GM23338 (cell line): ENCODE results near the gene LRRC30. TPM values are rescaled to one million over a fixed set of nuclear protein-coding genes. Genes with fewer than 3 reads are reported as not detected.

Source experiments
- ATAC-seq: fragments of 200-7000 bp; cut with Tn5 transposase; 3 replicates; pipeline ENCODE4 v1.9.1; 2020
- DNase-seq: peaks from one replicate; pipeline ENCODE4 v3.0.0-alpha.2; 2015; ENCODE audit warnings: low spot score
- H2AFZ ChIP-seq: fragments of 200-600 bp; sonication (generic); 2 replicates; pipeline ENCODE4 v1.8.0; 2016; ENCODE audit warnings: antibody characterized with exemption, mild to moderate bottlenecking, moderate library complexity
- H3F3A ChIP-seq: fragments of 200-600 bp; sonication (generic); replicated peaks from 2 replicates; pipeline ENCODE4 v1.8.0; 2017; ENCODE audit warnings: antibody characterized with exemption, mixed run types, low read depth
- H3K27ac ChIP-seq: fragments of 200-600 bp; sonication (generic); 2 replicates; pipeline ENCODE4 v1.6.1; 2016; ENCODE audit warnings: low read depth
- H3K27me3 ChIP-seq: fragments of 200-600 bp; sonication (generic); 2 replicates; pipeline ENCODE4 v1.8.0; 2016; ENCODE audit warnings: mild to moderate bottlenecking, mixed run types, moderate library complexity; ENCODE audit not compliant: insufficient read depth
- H3K36me3 ChIP-seq: fragments of 200-600 bp; sonication (generic); 2 replicates; pipeline ENCODE4 v1.8.0; 2016; ENCODE audit warnings: mild to moderate bottlenecking; ENCODE audit not compliant: insufficient read depth
- H3K4me1 ChIP-seq: fragments of 200-600 bp; sonication (generic); 2 replicates; pipeline ENCODE4 v1.8.0; 2016; ENCODE audit warnings: mild to moderate bottlenecking, moderate library complexity; ENCODE audit not compliant: insufficient read depth
- H3K4me2 ChIP-seq: fragments of 200-600 bp; sonication (generic); 2 replicates; pipeline ENCODE4 v1.7.1; 2017; ENCODE audit warnings: mixed run types
- H3K4me3 ChIP-seq: fragments of 200-600 bp; sonication (generic); 2 replicates; pipeline ENCODE4 v1.6.1; 2016; ENCODE audit warnings: mixed run types
- H3K79me2 ChIP-seq: fragments of 200-600 bp; sonication (generic); replicated peaks from 2 replicates; pipeline ENCODE4 v1.8.0; 2017; ENCODE audit warnings: mild to moderate bottlenecking; ENCODE audit not compliant: insufficient read depth
- H3K9me2 ChIP-seq: fragments of 200-600 bp; sonication (generic); 2 replicates; pipeline ENCODE4 v1.8.0; 2017; ENCODE audit not compliant: insufficient read depth
- H4K20me1 ChIP-seq: fragments of 200-600 bp; sonication (generic); replicated peaks from 2 replicates; pipeline ENCODE4 v1.8.0; 2017; ENCODE audit warnings: mild to moderate bottlenecking; ENCODE audit not compliant: insufficient read depth
- H3K27ac Mint-ChIP-seq: 2 replicates; pipeline ENCODE4 v1.8.0; 2020; ENCODE audit warnings: inconsistent platforms, mild to moderate bottlenecking, moderate library complexity, mixed read lengths
- H3K27me3 Mint-ChIP-seq: 3 replicates; pipeline ENCODE4 v1.8.0; 2022; ENCODE audit warnings: low read depth, mild to moderate bottlenecking, moderate library complexity, mixed read lengths, inconsistent platforms; ENCODE audit not compliant: insufficient read depth, poor library complexity
- H3K36me3 Mint-ChIP-seq: 3 replicates; pipeline ENCODE4 v1.8.0; 2021; ENCODE audit warnings: low read depth, mild to moderate bottlenecking, inconsistent platforms, moderate library complexity, mixed read lengths
- H3K4me1 Mint-ChIP-seq: 3 replicates; pipeline ENCODE4 v1.8.0; 2020; ENCODE audit warnings: mild to moderate bottlenecking, inconsistent platforms, mixed read lengths
- H3K4me3 Mint-ChIP-seq: 3 replicates; pipeline ENCODE4 v1.8.0; 2021; ENCODE audit warnings: moderate library complexity, mild to moderate bottlenecking, inconsistent platforms, mixed read lengths
- H3K9me3 Mint-ChIP-seq: 3 replicates; pipeline ENCODE4 v1.8.0; 2020; ENCODE audit warnings: moderate library complexity, mild to moderate bottlenecking, inconsistent platforms, mixed read lengths
- CREB1 ChIP-seq: fragments of 250-450 bp; sonication (Bioruptor Pico); IDR thresholded peaks from 2 replicates; pipeline ENCODE4 v1.5.0; 2020; ENCODE audit warnings: low read depth, mild to moderate bottlenecking, moderate library complexity
- EZH2 ChIP-seq: fragments of 200-600 bp; sonication (generic); IDR thresholded peaks from one replicate; pipeline ENCODE4 v1.8.0; 2017; ENCODE audit warnings: antibody characterized with exemption, mild to moderate bottlenecking, low read depth; ENCODE audit not compliant: unreplicated experiment
- JUNB ChIP-seq: IDR thresholded peaks from one replicate; pipeline ENCODE4 v1.6.1; 2016; ENCODE audit warnings: antibody characterized with exemption; ENCODE audit not compliant: unreplicated experiment
- NANOG ChIP-seq: IDR thresholded peaks from 2 replicates; pipeline ENCODE4 v1.6.1; 2016; ENCODE audit warnings: antibody characterized with exemption, borderline replicate concordance
- POLR2AphosphoS5 ChIP-seq: IDR thresholded peaks from 2 replicates; pipeline ENCODE4 v1.6.1; 2016; ENCODE audit warnings: antibody characterized with exemption, low read depth
- STAT1 ChIP-seq: IDR thresholded peaks from one replicate; pipeline ENCODE4 v1.6.1; 2016; ENCODE audit warnings: antibody characterized with exemption; ENCODE audit not compliant: unreplicated experiment
- ZNF114 ChIP-seq: fragments of 250-450 bp; sonication (Bioruptor Pico); IDR thresholded peaks from 2 replicates; pipeline ENCODE4 v1.5.0; 2020; ENCODE audit warnings: mild to moderate bottlenecking, moderate library complexity
- ZNF331 ChIP-seq: fragments of 250-450 bp; sonication (Bioruptor Pico); IDR thresholded peaks from 2 replicates; pipeline ENCODE4 v1.5.0; 2020; ENCODE audit warnings: low read depth, mild to moderate bottlenecking, moderate library complexity
- polyA plus RNA-seq: library from polyadenylated mRNA; unstranded; fragments of >200 nt; fragmentation: Nextera tagmentation; extraction: Ambion mirVana; gene quantifications from 2 replicates; pipeline ENCODE4 v1.2.1, GENCODE V29; 2016
- total RNA-seq: library from RNA; depleted of rRNA; stranded (reverse); fragments of >200 nt; shearing (Covaris generic); gene quantifications from 2 replicates; pipeline ENCODE4 v1.2.3, GENCODE V29; 2014
- TF ChIP-seq, protein P1 (sequence below): IDR thresholded peaks from 2 replicates; pipeline ENCODE4 v1.6.1; 2016; ENCODE audit warnings: antibody characterized with exemption
- TF ChIP-seq, protein P2 (sequence below): IDR thresholded peaks from one replicate; pipeline ENCODE4 v1.6.1; 2018; ENCODE audit warnings: antibody characterized with exemption; ENCODE audit not compliant: unreplicated experiment
- TF ChIP-seq, protein P3 (sequence below), 2 experiments: fragments of 200-600 bp in 1 of 2; sonication (generic) in 1 of 2; conservative IDR thresholded peaks; 2 replicates each; pipeline versions ENCODE4 v1.5.1 to v1.6.1; 2016 to 2017; ENCODE audit warnings: antibody characterized with exemption in 2 of 2, low read depth in 2 of 2, mild to moderate bottlenecking in 2 of 2, moderate library complexity in 1 of 2

LRRC30 gene
- total and polyA plus RNA-seq, 2 experiments from 2014 or later, result not detected

DNA sequence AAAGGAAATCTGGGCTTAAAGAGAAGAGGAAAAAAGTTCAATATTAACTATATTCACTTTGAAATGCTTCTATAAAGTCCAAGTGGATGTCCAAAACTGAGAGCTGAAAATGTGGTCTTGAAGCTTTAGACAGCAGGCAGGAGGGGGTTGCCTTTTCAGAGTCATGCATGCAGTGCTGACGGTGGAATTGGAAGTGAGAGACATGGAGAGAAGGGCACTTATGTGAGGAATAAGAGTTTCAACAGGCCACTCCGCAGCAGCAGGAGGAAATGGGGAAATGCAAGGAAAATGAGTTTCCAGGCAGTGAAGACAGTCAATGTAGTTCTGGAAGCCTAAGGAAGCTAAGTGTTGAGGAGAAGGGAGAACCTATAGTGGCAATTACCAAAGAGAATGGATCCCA lies 33.0 kb upstream of the LRRC30 start:
- Mint-ChIP-seq H3K4me1 (peaks cover 2% of the 10 kb centered on the region; the same call in 2 of the 3 replicates), H3K36me3 (no peaks in the 10 kb centered on the region), H3K9me3 (no peaks in the 10 kb centered on the region), H3K27me3 (peaks cover 1% of the 10 kb centered on the region), H3K27ac (no peak overlapping the region), H3K4me3 (no peak overlapping the region)
- TF ChIP-seq, protein P1, sequence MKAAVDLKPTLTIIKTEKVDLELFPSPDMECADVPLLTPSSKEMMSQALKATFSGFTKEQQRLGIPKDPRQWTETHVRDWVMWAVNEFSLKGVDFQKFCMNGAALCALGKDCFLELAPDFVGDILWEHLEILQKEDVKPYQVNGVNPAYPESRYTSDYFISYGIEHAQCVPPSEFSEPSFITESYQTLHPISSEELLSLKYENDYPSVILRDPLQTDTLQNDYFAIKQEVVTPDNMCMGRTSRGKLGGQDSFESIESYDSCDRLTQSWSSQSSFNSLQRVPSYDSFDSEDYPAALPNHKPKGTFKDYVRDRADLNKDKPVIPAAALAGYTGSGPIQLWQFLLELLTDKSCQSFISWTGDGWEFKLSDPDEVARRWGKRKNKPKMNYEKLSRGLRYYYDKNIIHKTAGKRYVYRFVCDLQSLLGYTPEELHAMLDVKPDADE, result no peak
- TF ChIP-seq ZNF114 (CRISPR knock-in tag) (no peak), POLR2AphosphoS5 (no peak), CREB1 (CRISPR knock-in tag) (no peak)
- no peaks in the 10 kb centered on the region for H3F3A ChIP-seq
- H3K4me2 ChIP-seq, result no peak overlapping the region
- ATAC-seq (no peak), DNase-seq (no peak)
- no peaks in the 10 kb centered on the region for H3K4me1 ChIP-seq
- H3K4me3 ChIP-seq, result no peak overlapping the region
- H3K27me3 ChIP-seq, result no peaks in the 10 kb centered on the region
- 0 out of 2 replicates have a peak overlapping the region, but pooled peaks have one; percentile 32 for H2AFZ ChIP-seq
- no peak overlapping the region for H3K27ac ChIP-seq
- no peaks in the 10 kb centered on the region for H4K20me1 ChIP-seq
- H3K36me3 ChIP-seq, result no peaks in the 10 kb centered on the region
- no peaks in the 10 kb centered on the region for H3K9me2 ChIP-seq
- no peaks in the 10 kb centered on the region for H3K79me2 ChIP-seq

DNA sequence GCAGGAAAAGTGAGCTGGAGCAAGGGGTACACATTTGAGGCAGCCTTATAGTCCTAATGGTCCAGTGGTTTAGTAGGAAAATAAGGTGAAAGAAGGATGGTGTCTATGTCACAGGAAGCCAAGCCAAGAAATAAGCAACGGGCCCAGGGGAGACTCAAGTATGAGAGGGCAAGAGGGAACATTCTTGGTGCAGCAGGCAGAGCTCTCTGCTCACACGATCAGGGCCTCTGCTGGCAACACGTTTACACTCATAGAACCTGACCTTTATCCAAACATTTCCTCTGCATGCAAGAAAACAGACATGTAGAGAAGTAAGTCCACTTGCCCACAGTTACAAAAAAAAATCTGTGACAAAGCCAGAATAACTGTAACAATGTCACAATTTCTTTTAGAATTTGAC lies 32.6 kb upstream of the LRRC30 start:
- H4K20me1 ChIP-seq, result no peaks in the 10 kb centered on the region
- Mint-ChIP-seq H3K4me3 (no peak overlapping the region), H3K9me3 (no peaks in the 10 kb centered on the region), H3K4me1 (peaks cover 6% of the 10 kb centered on the region; the same call in 2 of the 3 replicates), H3K27ac (no peak overlapping the region), H3K27me3 (peaks cover 1% of the 10 kb centered on the region), H3K36me3 (no peaks in the 10 kb centered on the region)
- H3K9me2 ChIP-seq, result no peaks in the 10 kb centered on the region
- ATAC-seq, result no peak
- H3K27ac ChIP-seq, result no peak overlapping the region
- no peaks in the 10 kb centered on the region for H3K36me3 ChIP-seq
- no peaks in the 10 kb centered on the region for H3K27me3 ChIP-seq
- no peaks in the 10 kb centered on the region for H3F3A ChIP-seq
- no peak overlapping the region for H3K4me3 ChIP-seq
- H3K79me2 ChIP-seq, result no peaks in the 10 kb centered on the region
- no peaks in the 10 kb centered on the region for H3K4me1 ChIP-seq
- peak overlapping the region; percentile 32; the same call in 1 of the 2 replicates for H2AFZ ChIP-seq
- no peak for DNase-seq
- no peak overlapping the region for H3K4me2 ChIP-seq
- TF ChIP-seq, protein P2, sequence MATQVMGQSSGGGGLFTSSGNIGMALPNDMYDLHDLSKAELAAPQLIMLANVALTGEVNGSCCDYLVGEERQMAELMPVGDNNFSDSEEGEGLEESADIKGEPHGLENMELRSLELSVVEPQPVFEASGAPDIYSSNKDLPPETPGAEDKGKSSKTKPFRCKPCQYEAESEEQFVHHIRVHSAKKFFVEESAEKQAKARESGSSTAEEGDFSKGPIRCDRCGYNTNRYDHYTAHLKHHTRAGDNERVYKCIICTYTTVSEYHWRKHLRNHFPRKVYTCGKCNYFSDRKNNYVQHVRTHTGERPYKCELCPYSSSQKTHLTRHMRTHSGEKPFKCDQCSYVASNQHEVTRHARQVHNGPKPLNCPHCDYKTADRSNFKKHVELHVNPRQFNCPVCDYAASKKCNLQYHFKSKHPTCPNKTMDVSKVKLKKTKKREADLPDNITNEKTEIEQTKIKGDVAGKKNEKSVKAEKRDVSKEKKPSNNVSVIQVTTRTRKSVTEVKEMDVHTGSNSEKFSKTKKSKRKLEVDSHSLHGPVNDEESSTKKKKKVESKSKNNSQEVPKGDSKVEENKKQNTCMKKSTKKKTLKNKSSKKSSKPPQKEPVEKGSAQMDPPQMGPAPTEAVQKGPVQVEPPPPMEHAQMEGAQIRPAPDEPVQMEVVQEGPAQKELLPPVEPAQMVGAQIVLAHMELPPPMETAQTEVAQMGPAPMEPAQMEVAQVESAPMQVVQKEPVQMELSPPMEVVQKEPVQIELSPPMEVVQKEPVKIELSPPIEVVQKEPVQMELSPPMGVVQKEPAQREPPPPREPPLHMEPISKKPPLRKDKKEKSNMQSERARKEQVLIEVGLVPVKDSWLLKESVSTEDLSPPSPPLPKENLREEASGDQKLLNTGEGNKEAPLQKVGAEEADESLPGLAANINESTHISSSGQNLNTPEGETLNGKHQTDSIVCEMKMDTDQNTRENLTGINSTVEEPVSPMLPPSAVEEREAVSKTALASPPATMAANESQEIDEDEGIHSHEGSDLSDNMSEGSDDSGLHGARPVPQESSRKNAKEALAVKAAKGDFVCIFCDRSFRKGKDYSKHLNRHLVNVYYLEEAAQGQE, result no peak
- TF ChIP-seq STAT1 (no peak), ZNF114 (CRISPR knock-in tag) (no peak), CREB1 (CRISPR knock-in tag) (no peak), EZH2 (no peak), ZNF331 (CRISPR knock-in tag) (no peak), NANOG (no peak), JUNB (no peak)
- TF ChIP-seq, protein P1, result no peak
- TF ChIP-seq, protein P3, sequence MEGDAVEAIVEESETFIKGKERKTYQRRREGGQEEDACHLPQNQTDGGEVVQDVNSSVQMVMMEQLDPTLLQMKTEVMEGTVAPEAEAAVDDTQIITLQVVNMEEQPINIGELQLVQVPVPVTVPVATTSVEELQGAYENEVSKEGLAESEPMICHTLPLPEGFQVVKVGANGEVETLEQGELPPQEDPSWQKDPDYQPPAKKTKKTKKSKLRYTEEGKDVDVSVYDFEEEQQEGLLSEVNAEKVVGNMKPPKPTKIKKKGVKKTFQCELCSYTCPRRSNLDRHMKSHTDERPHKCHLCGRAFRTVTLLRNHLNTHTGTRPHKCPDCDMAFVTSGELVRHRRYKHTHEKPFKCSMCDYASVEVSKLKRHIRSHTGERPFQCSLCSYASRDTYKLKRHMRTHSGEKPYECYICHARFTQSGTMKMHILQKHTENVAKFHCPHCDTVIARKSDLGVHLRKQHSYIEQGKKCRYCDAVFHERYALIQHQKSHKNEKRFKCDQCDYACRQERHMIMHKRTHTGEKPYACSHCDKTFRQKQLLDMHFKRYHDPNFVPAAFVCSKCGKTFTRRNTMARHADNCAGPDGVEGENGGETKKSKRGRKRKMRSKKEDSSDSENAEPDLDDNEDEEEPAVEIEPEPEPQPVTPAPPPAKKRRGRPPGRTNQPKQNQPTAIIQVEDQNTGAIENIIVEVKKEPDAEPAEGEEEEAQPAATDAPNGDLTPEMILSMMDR (conservative IDR thresholded peaks at IDR 0.05; ENCODE audit: low read depth in 2 of 2), result no peak
